ENCODE results near the gene SLC46A3. TPM values are rescaled to one million over a fixed set of nuclear protein-coding genes. Genes with fewer than 3 reads are reported as not detected.
A peak's percentile ranks its signal among the peaks of the same experiment; 100 is the strongest.

Gene SLC46A3
- total RNA-seq, 1 experiment from 2014 or later, result 2.3 TPM

GRCh38 chr13:28705461-28706083, 13.2 kb downstream of the SLC46A3 start:
- Histone ChIP-seq H3K36me3 (ENCODE audit: insufficient read depth, low read length, poor library complexity, severe bottlenecking) (no peaks in the 10 kb centered on the region), H3K4me3 (ENCODE audit: low read depth, low read length, poor library complexity, severe bottlenecking) (no peak overlapping the region), H3K4me1 (ENCODE audit: insufficient read depth, low read length, poor library complexity, severe bottlenecking) (peaks cover 9% of the 10 kb centered on the region), H3K27ac (ENCODE audit: low read depth, low read length, poor library complexity, severe bottlenecking) (no peak overlapping the region), H3K27me3 (replicated peaks; ENCODE audit: insufficient read depth, low read depth, low read length, poor library complexity) (no peaks in the 10 kb centered on the region), H3K9me3 (ENCODE audit: low read depth, low read length, poor library complexity, severe bottlenecking) (no peaks in the 10 kb centered on the region)
- DNase-seq (ENCODE audit: low spot score), result peak; percentile 19
- ChIA-PET POLR2A (ENCODE audit: low non-redundant PET) (no interaction called here), CTCF (no interaction called here)
- BruUV-seq (replicated peaks), result no TSS peak
- intact Hi-C loops (cut with micrococcal nuclease; ENCODE audit: unreplicated experiment), result no loop called here
- no peak for TF ChIP-seq CTCF (conservative IDR thresholded peaks at IDR 0.05; ENCODE audit: low read depth, low read length)
- TF ChIP-seq EZH2 (IDR thresholded peaks at IDR 0.05; ENCODE audit: borderline replicate concordance, low read depth, low read length, poor library complexity, severe bottlenecking), result no peak

DNA sequence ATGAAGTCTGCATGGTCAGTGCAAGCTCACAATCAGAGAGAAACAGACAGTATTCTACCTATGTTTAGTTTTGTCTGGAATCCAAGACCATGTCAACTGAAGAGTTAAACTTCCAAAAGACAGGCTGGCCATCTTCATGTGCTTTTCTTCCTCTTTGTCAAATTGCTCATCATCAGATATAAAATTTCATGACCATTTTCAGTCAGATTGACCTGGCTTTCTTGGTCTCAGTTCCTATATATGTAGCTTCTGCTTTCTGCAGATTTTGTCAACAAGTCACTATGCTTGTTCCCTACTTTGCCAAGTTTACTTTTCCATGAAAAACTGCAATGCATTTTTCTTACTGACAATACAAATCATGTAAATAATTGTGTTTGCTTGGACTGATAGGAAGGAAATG, 13.9 kb downstream of the SLC46A3 start:
- no peak overlapping the region for H3K27ac ChIP-seq (ENCODE audit: low read depth, low read length, poor library complexity, severe bottlenecking)
- H3K9me3 ChIP-seq (ENCODE audit: low read depth, low read length, poor library complexity, severe bottlenecking), result no peaks in the 10 kb centered on the region
- no peak overlapping the region for H3K4me3 ChIP-seq (ENCODE audit: low read depth, low read length, poor library complexity, severe bottlenecking)
- CTCF ChIA-PET, result no interaction called here
- no peaks in the 10 kb centered on the region for H3K27me3 ChIP-seq (replicated peaks; ENCODE audit: insufficient read depth, low read depth, low read length, poor library complexity)
- intact Hi-C loops (cut with micrococcal nuclease; ENCODE audit: unreplicated experiment), result no loop called here
- H3K4me1 ChIP-seq (ENCODE audit: insufficient read depth, low read length, poor library complexity, severe bottlenecking), result peaks cover 9% of the 10 kb centered on the region
- DNase-seq (ENCODE audit: low spot score), result no peak
- TF ChIP-seq CTCF (conservative IDR thresholded peaks at IDR 0.05; ENCODE audit: low read depth, low read length), result no peak
- no TSS peak for BruUV-seq (replicated peaks)
- POLR2A ChIA-PET (ENCODE audit: low non-redundant PET), result no interaction called here
- no peaks in the 10 kb centered on the region for H3K36me3 ChIP-seq (ENCODE audit: insufficient read depth, low read length, poor library complexity, severe bottlenecking)

GRCh38 chr13:28704282-28704681, 14.5 kb downstream of the SLC46A3 start:
- intact Hi-C loops (cut with micrococcal nuclease; ENCODE audit: unreplicated experiment), result no loop called here
- Histone ChIP-seq H3K9me3 (ENCODE audit: low read depth, low read length, poor library complexity, severe bottlenecking) (no peaks in the 10 kb centered on the region), H3K36me3 (ENCODE audit: insufficient read depth, low read length, poor library complexity, severe bottlenecking) (no peaks in the 10 kb centered on the region), H3K4me1 (ENCODE audit: insufficient read depth, low read length, poor library complexity, severe bottlenecking) (peaks cover 9% of the 10 kb centered on the region), H3K27me3 (replicated peaks; ENCODE audit: insufficient read depth, low read depth, low read length, poor library complexity) (no peaks in the 10 kb centered on the region), H3K27ac (ENCODE audit: low read depth, low read length, poor library complexity, severe bottlenecking) (no peak overlapping the region), H3K4me3 (ENCODE audit: low read depth, low read length, poor library complexity, severe bottlenecking) (no peak overlapping the region)
- POLR2A ChIA-PET (ENCODE audit: low non-redundant PET), result no interaction called here
- no TSS peak for BruUV-seq (replicated peaks)
- no peak for DNase-seq (ENCODE audit: low spot score)
- CTCF ChIA-PET, result no interaction called here
- TF ChIP-seq EZH2 (IDR thresholded peaks at IDR 0.05; ENCODE audit: borderline replicate concordance, low read depth, low read length, poor library complexity, severe bottlenecking), result no peak
- no peak for TF ChIP-seq CTCF (conservative IDR thresholded peaks at IDR 0.05; ENCODE audit: low read depth, low read length)

Measured in A673 (cell line).